Glutamatergic neuron (in vitro differentiated cells): ENCODE measurements around the gene FAM210A. TPM values are rescaled to one million over a fixed set of nuclear protein-coding genes. Genes with fewer than 3 reads are reported as not detected.
A peak's percentile ranks its signal among the peaks of the same experiment; 100 is the strongest.
"Not testable (repeated sequence)": the region's sequence is repeated elsewhere in the genome, so short reads cannot be mapped to it uniquely, and the experiment has no call there.

Experiments
- DNase-seq: peaks from one replicate; pipeline ENCODE4 v3.0.0; 2022
- H3K27ac Mint-ChIP-seq: one replicate; pipeline ENCODE4 v1.8.0; 2020; ENCODE audit warnings: mild to moderate bottlenecking, mixed read lengths, inconsistent platforms; ENCODE audit not compliant: unreplicated experiment
- H3K27me3 Mint-ChIP-seq: one replicate; pipeline ENCODE4 v1.8.0; 2020; ENCODE audit warnings: mild to moderate bottlenecking, moderate library complexity, mixed read lengths, inconsistent platforms; ENCODE audit not compliant: unreplicated experiment
- H3K36me3 Mint-ChIP-seq: one replicate; pipeline ENCODE4 v1.8.0; 2020; ENCODE audit warnings: mild to moderate bottlenecking, mixed read lengths, inconsistent platforms; ENCODE audit not compliant: unreplicated experiment
- H3K4me1 Mint-ChIP-seq: one replicate; pipeline ENCODE4 v1.8.0; 2020; ENCODE audit warnings: mild to moderate bottlenecking, low read depth, mixed read lengths, inconsistent platforms; ENCODE audit not compliant: unreplicated experiment
- H3K4me3 Mint-ChIP-seq: one replicate; pipeline ENCODE4 v1.8.0; 2020; ENCODE audit warnings: mild to moderate bottlenecking, mixed read lengths, inconsistent platforms; ENCODE audit not compliant: unreplicated experiment
- H3K9me3 Mint-ChIP-seq: one replicate; pipeline ENCODE4 v1.8.0; 2020; ENCODE audit warnings: mild to moderate bottlenecking, moderate library complexity, mixed read lengths, inconsistent platforms; ENCODE audit not compliant: unreplicated experiment
- total RNA-seq: library from RNA; stranded (reverse); fragmentation: NEBNext Ultra II Directional; extraction: Animal tissue kit (Norgen Biotek cat#: 25700); gene quantifications from one replicate; pipeline ENCODE4 v1.2.1, GENCODE V29; 2021; ENCODE audit not compliant: unreplicated experiment
- TF ChIP-seq, protein P1 (sequence below): fragments of 200-600 bp; sonication (generic); IDR thresholded peaks from one replicate; pipeline ENCODE4 v1.5.0; 2021; ENCODE audit not compliant: partially characterized antibody, unreplicated experiment

FAM210A gene
- total RNA-seq, 1 donor from 2014 or later = 7.9 TPM

DNA sequence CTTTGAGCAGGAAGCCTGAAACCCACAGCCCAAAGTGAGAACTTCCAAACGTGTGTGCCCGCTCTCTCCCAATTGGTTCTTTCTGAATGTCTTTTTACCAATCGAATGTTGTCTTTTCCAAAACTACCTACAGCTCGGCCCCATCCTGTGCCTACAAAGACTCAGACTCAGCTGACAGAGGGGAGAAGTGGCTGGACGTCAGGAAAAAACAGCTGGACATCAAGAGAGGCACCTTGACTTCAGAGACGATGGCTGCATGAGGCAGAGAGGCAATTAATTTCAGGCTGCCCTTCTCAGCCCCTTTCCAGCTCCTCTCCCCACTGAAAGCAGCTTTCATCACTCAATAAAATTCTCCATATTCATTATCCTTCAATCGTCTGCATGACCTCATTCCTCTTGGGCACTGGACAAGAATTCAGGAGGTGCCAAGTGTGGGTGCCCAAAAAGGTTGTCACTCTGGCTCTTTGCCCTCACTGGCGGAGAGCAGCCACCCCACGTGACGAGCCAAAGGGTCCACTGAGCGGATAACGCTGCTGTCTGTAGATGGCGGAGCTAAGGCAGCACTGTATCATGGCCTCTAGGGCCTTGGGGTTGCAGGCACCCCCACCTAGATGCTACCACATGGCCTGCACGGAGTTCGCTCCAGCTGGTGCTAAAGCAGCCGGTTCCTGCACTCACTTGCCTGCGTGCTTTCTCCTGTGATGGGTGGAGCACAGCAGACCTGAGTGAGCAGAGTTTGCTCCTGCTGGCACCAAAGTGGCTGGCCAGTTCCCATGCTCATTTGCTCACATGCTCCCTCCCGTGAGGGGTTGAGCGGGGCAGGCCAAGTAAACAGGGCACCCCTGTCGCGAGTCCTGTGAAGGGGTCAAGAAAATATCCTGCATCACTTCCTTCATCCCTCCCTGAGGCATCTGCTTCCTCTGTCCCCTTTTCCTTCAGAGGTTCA is 37.9 kb downstream of the FAM210A start:
- DNase-seq = no peak
- Mint-ChIP-seq H3K36me3 (no peaks in the 10 kb centered on the region), H3K9me3 (peaks cover 6% of the 10 kb centered on the region), H3K27me3 (peaks cover 1% of the 10 kb centered on the region), H3K27ac (no peak overlapping the region), H3K4me3 (no peak overlapping the region), H3K4me1 (no peaks in the 10 kb centered on the region)
- TF ChIP-seq, protein P1, sequence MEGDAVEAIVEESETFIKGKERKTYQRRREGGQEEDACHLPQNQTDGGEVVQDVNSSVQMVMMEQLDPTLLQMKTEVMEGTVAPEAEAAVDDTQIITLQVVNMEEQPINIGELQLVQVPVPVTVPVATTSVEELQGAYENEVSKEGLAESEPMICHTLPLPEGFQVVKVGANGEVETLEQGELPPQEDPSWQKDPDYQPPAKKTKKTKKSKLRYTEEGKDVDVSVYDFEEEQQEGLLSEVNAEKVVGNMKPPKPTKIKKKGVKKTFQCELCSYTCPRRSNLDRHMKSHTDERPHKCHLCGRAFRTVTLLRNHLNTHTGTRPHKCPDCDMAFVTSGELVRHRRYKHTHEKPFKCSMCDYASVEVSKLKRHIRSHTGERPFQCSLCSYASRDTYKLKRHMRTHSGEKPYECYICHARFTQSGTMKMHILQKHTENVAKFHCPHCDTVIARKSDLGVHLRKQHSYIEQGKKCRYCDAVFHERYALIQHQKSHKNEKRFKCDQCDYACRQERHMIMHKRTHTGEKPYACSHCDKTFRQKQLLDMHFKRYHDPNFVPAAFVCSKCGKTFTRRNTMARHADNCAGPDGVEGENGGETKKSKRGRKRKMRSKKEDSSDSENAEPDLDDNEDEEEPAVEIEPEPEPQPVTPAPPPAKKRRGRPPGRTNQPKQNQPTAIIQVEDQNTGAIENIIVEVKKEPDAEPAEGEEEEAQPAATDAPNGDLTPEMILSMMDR = no peak

DNA sequence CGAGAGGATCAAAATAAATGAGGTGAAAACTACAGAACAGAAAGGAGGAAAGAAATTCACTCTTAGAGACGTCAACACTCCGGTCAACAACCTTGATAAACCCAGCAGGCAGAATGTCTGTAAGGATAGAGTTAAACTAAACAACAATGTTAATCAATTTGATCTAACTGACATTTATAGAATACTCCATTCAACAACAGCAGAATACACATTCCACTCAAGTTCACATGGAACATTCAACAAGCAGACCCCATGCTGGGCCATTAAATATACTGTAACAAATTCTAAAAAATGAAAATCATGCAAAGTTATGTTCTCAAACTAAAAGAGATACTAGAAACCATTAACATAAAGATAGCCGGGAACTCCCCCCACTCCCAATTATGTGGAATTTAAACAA is 41.8 kb downstream of the FAM210A start:
- no peak for DNase-seq
- Mint-ChIP-seq H3K9me3 (peaks cover 3% of the 10 kb centered on the region), H3K36me3 (no peaks in the 10 kb centered on the region), H3K27ac (no peak overlapping the region), H3K27me3 (peaks cover 1% of the 10 kb centered on the region), H3K4me3 (no peak overlapping the region), H3K4me1 (no peaks in the 10 kb centered on the region)
- TF ChIP-seq, protein P1 = no peak

DNA sequence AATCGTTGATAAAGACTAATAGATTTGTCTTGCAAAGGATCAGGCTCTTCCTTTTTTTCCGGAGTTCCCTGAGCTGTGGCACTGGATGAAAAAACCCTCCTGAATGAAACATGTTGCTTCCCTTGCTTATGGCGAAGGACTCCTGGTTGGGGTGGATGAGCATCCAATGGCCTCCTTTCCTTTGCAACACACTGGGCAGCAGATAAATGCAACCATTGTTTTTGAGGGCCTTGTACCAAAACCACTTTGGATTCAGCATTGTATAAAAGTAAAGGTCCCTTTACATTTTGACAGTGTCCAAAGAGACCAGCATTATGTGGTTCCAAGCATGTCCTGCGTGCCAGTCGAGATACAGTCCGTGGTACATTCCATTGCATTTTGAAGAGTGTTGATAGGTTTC is 44.7 kb downstream of the FAM210A start:
- H3K36me3 Mint-ChIP-seq = no peaks in the 10 kb centered on the region
- H3K27me3 Mint-ChIP-seq = no peaks in the 10 kb centered on the region
- no peaks in the 10 kb centered on the region for H3K4me1 Mint-ChIP-seq
- no peaks in the 10 kb centered on the region for H3K9me3 Mint-ChIP-seq
- no peak overlapping the region for H3K4me3 Mint-ChIP-seq
- H3K27ac Mint-ChIP-seq = no peak overlapping the region
- no peak for DNase-seq
- TF ChIP-seq, protein P1 = no peak

DNA sequence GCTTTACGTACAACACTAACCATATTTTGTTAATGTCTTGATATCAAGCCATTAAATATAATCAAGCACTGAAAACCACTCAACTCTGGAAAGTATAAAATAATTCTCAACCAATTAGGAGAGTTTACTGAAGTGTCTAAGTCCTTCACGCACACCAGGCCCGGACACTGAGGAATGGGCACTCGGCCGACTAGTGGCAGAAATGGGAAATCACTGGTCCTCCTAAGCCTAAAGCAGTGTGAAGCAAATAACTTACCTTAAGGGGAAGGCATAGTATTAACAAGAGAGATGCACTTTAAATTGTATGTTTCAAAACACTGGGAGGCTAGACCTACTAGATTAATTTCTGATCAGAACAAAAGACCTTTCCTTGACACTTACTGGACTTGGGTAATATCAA is 45.7 kb downstream of the FAM210A start:
- no peak overlapping the region for H3K27ac Mint-ChIP-seq
- H3K9me3 Mint-ChIP-seq = no peaks in the 10 kb centered on the region
- no peaks in the 10 kb centered on the region for H3K27me3 Mint-ChIP-seq
- no peak overlapping the region for H3K4me3 Mint-ChIP-seq
- TF ChIP-seq, protein P1 = peak; percentile 74
- DNase-seq = peak; percentile 58
- H3K4me1 Mint-ChIP-seq = no peaks in the 10 kb centered on the region
- no peaks in the 10 kb centered on the region for H3K36me3 Mint-ChIP-seq

DNA sequence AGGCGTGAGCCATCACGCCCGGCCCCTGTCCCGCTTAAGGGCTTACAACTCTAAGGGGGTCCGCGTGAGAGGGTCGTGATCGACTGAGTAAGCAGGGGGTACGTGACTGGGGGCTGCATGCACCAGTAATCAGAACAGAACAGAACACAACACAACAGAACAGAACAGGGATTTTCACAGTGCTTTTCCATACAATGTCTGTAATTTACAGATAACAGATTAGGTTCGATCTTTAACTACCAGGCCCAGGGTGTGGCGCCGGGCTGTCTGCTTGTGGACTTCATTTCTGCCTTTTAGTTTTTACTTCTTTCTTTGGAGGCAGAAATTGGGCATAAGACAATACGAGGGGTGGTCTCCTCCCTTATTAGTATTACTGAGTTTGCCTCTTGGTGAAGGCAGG is 49.0 kb downstream of the FAM210A start:
- not testable (repeated sequence) for H3K9me3 Mint-ChIP-seq, H3K4me1 Mint-ChIP-seq, H3K27ac Mint-ChIP-seq, H3K36me3 Mint-ChIP-seq, H3K27me3 Mint-ChIP-seq, DNase-seq, H3K4me3 Mint-ChIP-seq
